CD14-positive monocyte (primary cell): ENCODE data around the gene CACNA1D. TPM values are rescaled to one million over a fixed set of nuclear protein-coding genes. Genes with fewer than 3 reads are reported as not detected.

Source experiments
- DNase-seq, 3 donors: peaks; one replicate each; pipeline ENCODE4 v3.0.0-alpha.2; 2011 to 2022
- H2AFZ ChIP-seq: 2 replicates; pipeline ENCODE4 v1.6.0; 2012; ENCODE audit warnings: mild to moderate bottlenecking, low read depth, low read length, inconsistent platforms; ENCODE audit not compliant: insufficient read depth, poor library complexity, severe bottlenecking
- H3K27ac ChIP-seq, 2 donors: 1 replicate in 1 of 2; 2 replicates in 1 of 2; pipeline ENCODE4 v1.5.1; 2012 to 2013; ENCODE audit warnings: low read length in 2 of 2, control low read depth in 1 of 2, inconsistent platforms in 1 of 2, low read depth in 1 of 2, mild to moderate bottlenecking in 1 of 2
- H3K27me3 ChIP-seq, 2 donors: one replicate each; pipeline versions ENCODE4 v1.6.0 to v1.6.1; 2011 to 2013; ENCODE audit warnings: low read length in 2 of 2; ENCODE audit not compliant: control insufficient read depth in 2 of 2, insufficient read depth in 2 of 2
- H3K36me3 ChIP-seq, 2 donors: replicated peaks in 1 of 2; 1 replicate in 1 of 2; 2 replicates in 1 of 2; pipeline versions ENCODE4 v1.5.1 to v1.6.1; 2012 to 2013; ENCODE audit warnings: low read length in 2 of 2, control low read depth in 1 of 2, inconsistent platforms in 1 of 2, mild to moderate bottlenecking in 1 of 2; ENCODE audit not compliant: insufficient read depth in 2 of 2, control insufficient read depth in 1 of 2
- H3K4me1 ChIP-seq, 2 donors: 1 replicate in 1 of 2; 2 replicates in 1 of 2; pipeline versions ENCODE4 v1.5.1 to v1.6.1; 2012 to 2013; ENCODE audit warnings: low read length in 2 of 2, control low read depth in 1 of 2, inconsistent platforms in 1 of 2, mild to moderate bottlenecking in 1 of 2, moderate library complexity in 1 of 2; ENCODE audit not compliant: insufficient read depth in 2 of 2, control insufficient read depth in 1 of 2
- H3K4me2 ChIP-seq: replicated peaks from 2 replicates; pipeline ENCODE3; 2012; ENCODE audit warnings: low read length, moderate library complexity, mild to moderate bottlenecking; ENCODE audit not compliant: poor library complexity, severe bottlenecking; ENCODE audit errors: extremely low read depth
- H3K4me3 ChIP-seq, 3 experiments: fragments of 200-600 bp in 1 of 3; sonication (generic) in 1 of 3; replicated peaks in 1 of 3; 1 replicate in 2 of 3; 2 replicates in 1 of 3; pipeline ENCODE4 v1.5.1; 2011 to 2013; ENCODE audit warnings: low read length in 3 of 3, mild to moderate bottlenecking in 3 of 3, control low read depth in 2 of 3, low read depth in 2 of 3, inconsistent platforms in 1 of 3, moderate library complexity in 1 of 3
- H3K79me2 ChIP-seq: 2 replicates; pipeline ENCODE4 v1.6.0; 2012; ENCODE audit warnings: mild to moderate bottlenecking, control low read depth, inconsistent platforms, low read length, moderate library complexity; ENCODE audit not compliant: insufficient read depth
- H3K9ac ChIP-seq: 2 replicates; pipeline ENCODE4 v1.6.0; 2017; ENCODE audit warnings: low read length, mild to moderate bottlenecking; ENCODE audit not compliant: insufficient read depth, poor library complexity, severe bottlenecking
- H3K9me3 ChIP-seq, 2 donors: replicated peaks in 1 of 2; 1 replicate in 1 of 2; 2 replicates in 1 of 2; pipeline versions ENCODE4 v1.5.1 to v1.6.1; 2012 to 2013; ENCODE audit warnings: low read length in 2 of 2, control low read depth in 1 of 2; ENCODE audit not compliant: control insufficient read depth in 1 of 2, insufficient read depth in 1 of 2
- H4K20me1 ChIP-seq: 2 replicates; pipeline ENCODE4 v1.6.0; 2012; ENCODE audit warnings: mild to moderate bottlenecking, low read length, control low read depth, moderate library complexity; ENCODE audit not compliant: insufficient read depth
- H3K27ac Mint-ChIP-seq, 7 donors: one replicate each; pipeline ENCODE4 v1.8.0; 2020; ENCODE audit warnings: mild to moderate bottlenecking in 7 of 7, mixed read lengths in 7 of 7, moderate library complexity in 6 of 7, inconsistent platforms in 2 of 7
- H3K27me3 Mint-ChIP-seq, 3 donors: one replicate each; pipeline ENCODE4 v1.8.0; 2021 to 2022; ENCODE audit warnings: low read depth in 3 of 3, mild to moderate bottlenecking in 3 of 3, mixed read lengths in 3 of 3, moderate library complexity in 3 of 3, inconsistent platforms in 1 of 3
- H3K36me3 Mint-ChIP-seq, 2 donors: one replicate each; pipeline ENCODE4 v1.8.0; 2020; ENCODE audit warnings: mixed read lengths in 2 of 2, inconsistent platforms in 1 of 2, mild to moderate bottlenecking in 1 of 2
- H3K4me1 Mint-ChIP-seq: one replicate; pipeline ENCODE4 v1.8.0; 2020; ENCODE audit warnings: mild to moderate bottlenecking, mixed read lengths
- H3K4me3 Mint-ChIP-seq, 2 donors: one replicate each; pipeline ENCODE4 v1.8.0; 2020; ENCODE audit warnings: mild to moderate bottlenecking in 2 of 2, mixed read lengths in 2 of 2, moderate library complexity in 1 of 2
- H3K9me3 Mint-ChIP-seq, 7 donors: one replicate each; pipeline ENCODE4 v1.8.0; 2020 to 2022; ENCODE audit warnings: mixed read lengths in 7 of 7, mild to moderate bottlenecking in 6 of 7, moderate library complexity in 6 of 7, inconsistent platforms in 2 of 7
- WGBS: methylation state at CpG from one replicate; pipeline ENCODE4 v1.1.5; 2013; ENCODE audit warnings: missing lambda C conversion rate; ENCODE audit not compliant: insufficient coverage; 5-methylcytosine and 5-hydroxymethylcytosine counted together
- intact Hi-C, 2 donors: fragments of 100-400 bp; cut with micrococcal nuclease; formaldehyde crosslinking; loops; one replicate each; pipeline versions ENCODE4 v1.15.0 to v1.15.1; 2023
- polyA plus RNA-seq, 3 donors: library from polyadenylated mRNA; depleted of rRNA in 1 of 3; unstranded in 2 of 3; stranded (reverse) in 1 of 3; fragments of 300-500 nt in 2 of 3; fragments of >200 nt in 1 of 3; fragmentation: Illumina TruSeq in 2 of 3; gene quantifications; 1 replicate in 2 of 3; 2 replicates in 1 of 3; pipeline ENCODE4 v1.2.3, GENCODE V29; 2012 to 2021
- TF ChIP-seq, protein P1 (sequence below): fragments of 200-600 bp; IDR thresholded peaks from one replicate; pipeline ENCODE4 v1.8.0; 2022; ENCODE audit warnings: antibody characterized with exemption, mild to moderate bottlenecking

CACNA1D gene
- polyA plus RNA-seq, 3 donors = 0.29 to 1.2 (median 0.98) TPM

DNA sequence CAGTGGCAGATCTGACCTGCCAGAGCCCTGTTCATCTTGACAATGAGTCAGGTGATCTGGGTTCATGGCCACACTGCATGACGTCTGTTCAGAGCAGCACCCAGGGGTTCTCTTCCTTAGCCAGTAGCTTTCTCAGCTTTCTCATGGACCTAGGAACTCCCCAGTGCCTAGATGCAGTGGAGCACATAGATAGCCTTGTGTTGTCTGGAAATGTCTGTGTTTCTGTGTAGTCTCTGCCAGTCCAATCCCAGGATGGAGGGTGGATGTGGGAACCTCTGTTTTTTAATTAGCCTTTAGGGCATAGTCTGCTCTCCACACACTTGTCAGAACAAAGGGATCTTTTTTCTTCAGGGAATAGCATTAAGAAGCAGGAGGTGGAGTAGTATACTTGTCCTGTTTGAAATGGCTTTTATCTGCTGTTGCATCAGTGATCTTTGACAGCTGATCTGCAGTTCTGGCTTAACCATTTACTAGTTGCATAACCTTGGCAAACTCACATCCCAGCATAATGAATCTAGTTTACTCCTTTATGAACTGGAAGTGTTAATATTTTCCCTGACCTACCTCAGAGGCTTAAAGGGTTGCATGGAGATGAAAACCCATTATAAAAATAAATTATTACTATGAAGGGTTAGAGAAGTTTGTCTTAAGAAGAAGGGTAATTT lies 16.1 kb upstream of the CACNA1D start:
- DNase-seq = no peak
- Mint-ChIP-seq H3K36me3 (no peaks in the 10 kb centered on the region), H3K27me3 (peaks cover 18 to 36% (median 18%) of the 10 kb centered on the region in 3 donors), H3K4me3 (no peak overlapping the region), H3K4me1 (no peaks in the 10 kb centered on the region), H3K9me3 (peaks cover 0 to 7% (median 3%) of the 10 kb centered on the region in 7 donors), H3K27ac (no peak overlapping the region)
- TF ChIP-seq, protein P1, sequence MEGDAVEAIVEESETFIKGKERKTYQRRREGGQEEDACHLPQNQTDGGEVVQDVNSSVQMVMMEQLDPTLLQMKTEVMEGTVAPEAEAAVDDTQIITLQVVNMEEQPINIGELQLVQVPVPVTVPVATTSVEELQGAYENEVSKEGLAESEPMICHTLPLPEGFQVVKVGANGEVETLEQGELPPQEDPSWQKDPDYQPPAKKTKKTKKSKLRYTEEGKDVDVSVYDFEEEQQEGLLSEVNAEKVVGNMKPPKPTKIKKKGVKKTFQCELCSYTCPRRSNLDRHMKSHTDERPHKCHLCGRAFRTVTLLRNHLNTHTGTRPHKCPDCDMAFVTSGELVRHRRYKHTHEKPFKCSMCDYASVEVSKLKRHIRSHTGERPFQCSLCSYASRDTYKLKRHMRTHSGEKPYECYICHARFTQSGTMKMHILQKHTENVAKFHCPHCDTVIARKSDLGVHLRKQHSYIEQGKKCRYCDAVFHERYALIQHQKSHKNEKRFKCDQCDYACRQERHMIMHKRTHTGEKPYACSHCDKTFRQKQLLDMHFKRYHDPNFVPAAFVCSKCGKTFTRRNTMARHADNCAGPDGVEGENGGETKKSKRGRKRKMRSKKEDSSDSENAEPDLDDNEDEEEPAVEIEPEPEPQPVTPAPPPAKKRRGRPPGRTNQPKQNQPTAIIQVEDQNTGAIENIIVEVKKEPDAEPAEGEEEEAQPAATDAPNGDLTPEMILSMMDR = no peak
- peaks cover 5 to 11% of the 10 kb centered on the region in 2 donors for H3K27me3 ChIP-seq
- H3K36me3 ChIP-seq = no peaks in the 10 kb centered on the region
- no peak overlapping the region for H3K4me2 ChIP-seq
- intact Hi-C loops = no loop called here
- H3K9me3 ChIP-seq = no peaks in the 10 kb centered on the region
- H3K9ac ChIP-seq = no peak overlapping the region
- no peak overlapping the region for H2AFZ ChIP-seq
- 100% methylated on average over 1 of the region's 1 CpG for WGBS
- no peaks in the 10 kb centered on the region for H4K20me1 ChIP-seq
- no peaks in the 10 kb centered on the region for H3K4me1 ChIP-seq
- H3K4me3 ChIP-seq = no peak overlapping the region
- no peak overlapping the region for H3K27ac ChIP-seq
- no peaks in the 10 kb centered on the region for H3K79me2 ChIP-seq

DNA sequence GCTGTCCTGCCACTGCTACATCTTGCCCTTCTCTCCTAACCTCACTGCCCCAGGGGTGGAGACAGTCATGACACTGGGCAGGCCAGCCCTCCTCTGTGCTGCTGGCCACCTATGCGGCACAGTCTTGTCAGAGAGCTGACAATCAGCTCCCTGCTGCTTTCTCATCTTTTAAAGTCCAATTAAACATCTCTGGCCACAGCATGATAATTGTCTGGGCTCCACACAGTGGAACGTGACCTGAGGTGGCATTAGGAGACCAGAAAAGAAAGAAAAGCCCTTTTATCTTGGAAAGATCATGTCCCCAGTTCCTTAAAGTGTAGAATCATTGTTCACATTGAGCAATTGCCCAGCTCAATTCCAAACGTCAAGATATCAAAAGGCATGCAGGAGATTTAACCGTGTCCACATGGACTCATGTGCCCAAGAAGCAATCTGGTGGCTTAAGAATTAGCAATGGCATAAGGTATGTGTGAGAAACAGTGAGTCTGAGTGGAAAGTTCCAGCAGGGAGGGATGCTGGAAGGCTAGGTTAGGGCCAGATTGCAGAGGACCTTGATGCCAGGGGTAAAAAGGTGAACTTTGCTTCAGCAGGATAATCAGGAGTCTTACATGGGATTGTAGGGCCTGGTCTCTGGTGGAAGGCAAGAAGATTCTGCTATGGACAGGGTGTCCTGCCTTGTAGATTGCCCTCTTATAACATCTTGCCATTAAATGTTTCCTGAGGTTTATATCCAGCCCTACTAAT lies 15.3 kb upstream of the CACNA1D start:
- Mint-ChIP-seq H3K4me3 (no peak overlapping the region), H3K27ac (no peak overlapping the region), H3K4me1 (no peaks in the 10 kb centered on the region), H3K36me3 (no peaks in the 10 kb centered on the region), H3K27me3 (peaks cover 16 to 30% (median 19%) of the 10 kb centered on the region in 3 donors), H3K9me3 (peaks cover 0 to 7% (median 3%) of the 10 kb centered on the region in 7 donors)
- no peaks in the 10 kb centered on the region for H4K20me1 ChIP-seq
- no peak overlapping the region for H3K9ac ChIP-seq
- no peak overlapping the region for H2AFZ ChIP-seq
- H3K27ac ChIP-seq = no peak overlapping the region
- 94% methylated on average over 4 of the region's 4 CpGs for WGBS
- H3K36me3 ChIP-seq = no peaks in the 10 kb centered on the region
- TF ChIP-seq, protein P1 = no peak
- intact Hi-C loops = no loop called here
- no peak for DNase-seq
- no peaks in the 10 kb centered on the region for H3K9me3 ChIP-seq
- H3K79me2 ChIP-seq = no peaks in the 10 kb centered on the region
- no peak overlapping the region for H3K4me3 ChIP-seq
- H3K27me3 ChIP-seq = peaks cover 5 to 8% of the 10 kb centered on the region in 2 donors
- no peak overlapping the region for H3K4me2 ChIP-seq
- H3K4me1 ChIP-seq = no peaks in the 10 kb centered on the region
